ENCODE data around the gene AGL. TPM values are rescaled to one million over a fixed set of nuclear protein-coding genes. Genes with fewer than 3 reads are reported as not detected.
"Not testable (repeated sequence)": the region's sequence is repeated elsewhere in the genome, so short reads cannot be mapped to it uniquely, and the experiment has no call there.

Gene AGL
- total RNA-seq, 1 donor from 2014 or later = 49.6 TPM

DNA sequence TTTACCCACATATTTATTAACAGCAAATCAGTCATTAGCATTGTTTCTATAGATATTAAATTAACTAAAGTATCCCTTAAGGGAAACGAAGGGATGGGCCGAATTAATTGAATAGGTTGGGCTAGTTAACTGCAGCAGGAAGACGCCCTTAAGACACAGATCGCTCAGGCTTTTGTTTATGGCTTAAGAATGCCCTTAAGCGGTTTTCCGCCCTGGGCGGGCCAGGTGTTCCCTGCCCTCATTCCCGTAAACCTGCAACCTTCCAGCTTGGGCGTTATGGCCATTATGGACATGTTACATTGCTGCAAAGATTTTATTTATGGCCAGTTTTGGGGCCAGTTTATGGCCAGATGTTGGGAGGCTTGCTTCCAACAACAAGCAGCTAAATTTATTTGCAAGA is 5.0 kb upstream of the AGL start:
- ATAC-seq (ENCODE audit: poor library complexity); DNase-seq; intact Hi-C loops (cut with DNase I): not testable (repeated sequence)

DNA sequence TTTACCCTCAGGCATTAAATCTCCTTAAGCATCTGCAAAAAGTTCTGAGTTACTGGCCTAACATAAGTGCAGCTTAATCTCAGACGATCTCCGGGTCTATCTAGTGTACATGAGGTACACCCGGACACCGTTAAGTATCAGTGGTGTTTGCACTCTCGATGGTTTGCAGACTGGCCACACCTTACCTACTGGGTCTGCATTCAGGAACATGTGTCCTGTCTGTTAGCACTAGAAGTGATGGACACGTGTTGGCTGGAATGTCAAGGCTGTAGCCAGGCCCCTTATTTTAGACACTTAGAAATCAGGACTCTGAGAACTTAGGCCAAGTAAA is 783 bp upstream of the AGL start:
- no peak for DNase-seq
- peak; percentile 40 for ATAC-seq (ENCODE audit: poor library complexity)
- intact Hi-C loops (cut with DNase I) = no loop called here

GRCh38 chr1:99850459-99851291 is 514 bp downstream of the AGL start:
- intact Hi-C loops (cut with DNase I) = no loop called here
- ATAC-seq (ENCODE audit: poor library complexity) (peak; percentile 8), DNase-seq (no peak)

GRCh38 chr1:99851850-99852454 is 1.8 kb downstream of the AGL start:
- DNase-seq (no peak), ATAC-seq (ENCODE audit: poor library complexity) (no peak)
- intact Hi-C loops (cut with DNase I) = no loop called here

- intact Hi-C loops (cut with DNase I) = no loop called here
- DNase-seq = no peak
- no peak for ATAC-seq (ENCODE audit: poor library complexity)
These were observed 2.5 kb downstream of the AGL start for GRCh38 chr1:99852648-99853047.

DNA sequence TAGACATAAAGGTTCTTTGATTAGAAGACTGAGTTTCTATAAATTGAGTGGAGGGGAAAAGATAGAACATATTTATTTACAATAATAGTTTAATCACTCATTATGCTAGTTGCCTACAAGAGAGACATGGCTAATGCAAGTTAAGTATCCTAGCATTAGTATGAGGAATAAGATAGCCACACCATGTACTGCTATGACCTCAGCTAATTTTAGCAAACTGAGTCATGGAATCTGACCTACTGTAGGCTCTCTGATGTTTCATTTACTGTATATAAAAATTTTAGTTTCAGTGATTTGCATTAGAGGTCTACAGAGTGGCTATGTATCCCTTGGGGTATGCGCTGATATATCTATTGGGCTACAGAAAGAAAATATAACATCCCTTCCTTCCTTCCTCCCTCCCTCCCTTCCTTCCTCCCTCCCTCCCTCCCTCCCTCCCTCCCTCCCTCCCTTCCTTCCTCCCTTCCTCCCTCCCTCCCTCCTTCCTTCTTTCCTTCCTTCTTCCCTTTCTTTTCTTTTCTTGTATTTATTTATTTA is 5.8 kb downstream of the AGL start:
- DNase-seq = no peak
- peak; percentile 74 for ATAC-seq (ENCODE audit: poor library complexity)
- intact Hi-C loops (cut with DNase I) = no loop called here

DNA sequence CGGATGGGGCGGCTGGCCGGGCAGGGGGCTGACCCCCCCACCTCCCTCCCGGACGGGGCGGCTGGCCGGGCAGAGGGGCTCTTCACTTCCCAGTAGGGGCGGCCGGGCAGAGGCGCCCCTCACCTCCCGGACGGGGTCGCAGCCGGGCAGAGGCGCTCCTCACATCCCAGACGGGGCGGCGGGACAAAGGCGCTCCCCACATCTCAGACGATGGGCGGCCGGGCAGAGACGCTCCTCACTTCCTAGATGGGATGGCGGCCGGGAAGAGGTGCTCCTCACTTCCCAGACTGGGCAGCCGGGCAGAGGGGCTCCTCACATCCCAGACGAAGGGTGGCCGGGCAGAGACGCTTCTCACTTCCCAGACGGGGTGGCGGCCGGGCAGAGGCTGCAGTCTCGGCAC is 6.9 kb downstream of the AGL start:
- intact Hi-C loops (cut with DNase I); DNase-seq; ATAC-seq (ENCODE audit: poor library complexity): not testable (repeated sequence)

- intact Hi-C loops (cut with DNase I) = no loop called here
These were observed 8.1 kb downstream of the AGL start for GRCh38 chr1:99858286-99858685.

GRCh38 chr1:99858881-99859280 is 8.7 kb downstream of the AGL start:
- intact Hi-C loops (cut with DNase I) = no loop called here
- ATAC-seq (ENCODE audit: poor library complexity) (no peak), DNase-seq (no peak)

More at GRCh38 chr1:99858286-99858685, 8.1 kb downstream of the AGL start:
- ATAC-seq (ENCODE audit: poor library complexity) = no peak
- DNase-seq = no peak

- intact Hi-C loops (cut with DNase I) = no loop called here
- ATAC-seq (ENCODE audit: poor library complexity) (no peak), DNase-seq (no peak)
These were observed 10.5 kb downstream of the AGL start for GRCh38 chr1:99860703-99861102.

- DNase-seq (no peak), ATAC-seq (ENCODE audit: poor library complexity) (no peak)
- intact Hi-C loops (cut with DNase I) = no loop called here
These were observed 17.5 kb downstream of the AGL start for GRCh38 chr1:99867682-99868081.

GRCh38 chr1:99869304-99869703 is 19.1 kb downstream of the AGL start:
- no peak for ATAC-seq (ENCODE audit: poor library complexity)
- no peak for DNase-seq
- intact Hi-C loops (cut with DNase I) = no loop called here

DNA sequence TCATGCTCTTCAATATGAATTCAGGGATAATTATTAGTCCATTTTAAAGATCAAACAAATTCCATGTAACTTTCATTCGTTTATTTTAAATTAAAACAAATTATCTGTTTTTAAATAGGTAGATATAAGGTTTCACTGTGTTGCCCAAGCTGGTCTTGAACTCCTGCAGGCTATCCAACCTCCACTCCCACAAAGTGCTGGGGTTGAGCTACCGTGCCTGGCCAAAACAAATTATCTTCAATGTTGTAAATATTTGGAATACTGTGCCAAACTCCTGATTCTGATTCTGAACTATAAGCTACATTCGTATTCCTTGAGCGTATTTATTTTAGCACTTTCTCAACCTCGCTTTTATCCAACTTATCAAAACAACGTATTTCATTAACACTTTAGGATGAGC is 19.6 kb downstream of the AGL start:
- intact Hi-C loops (cut with DNase I) = no loop called here
- ATAC-seq (ENCODE audit: poor library complexity) (no peak), DNase-seq (no peak)

- ATAC-seq (ENCODE audit: poor library complexity) (no peak), DNase-seq (no peak)
- intact Hi-C loops (cut with DNase I) = no loop called here
These were observed 21.9 kb downstream of the AGL start for GRCh38 chr1:99872063-99872462.

GRCh38 chr1:99877568-99877967 is 27.4 kb downstream of the AGL start:
- ATAC-seq (ENCODE audit: poor library complexity) (no peak), DNase-seq (no peak)
- intact Hi-C loops (cut with DNase I) = no loop called here

DNA sequence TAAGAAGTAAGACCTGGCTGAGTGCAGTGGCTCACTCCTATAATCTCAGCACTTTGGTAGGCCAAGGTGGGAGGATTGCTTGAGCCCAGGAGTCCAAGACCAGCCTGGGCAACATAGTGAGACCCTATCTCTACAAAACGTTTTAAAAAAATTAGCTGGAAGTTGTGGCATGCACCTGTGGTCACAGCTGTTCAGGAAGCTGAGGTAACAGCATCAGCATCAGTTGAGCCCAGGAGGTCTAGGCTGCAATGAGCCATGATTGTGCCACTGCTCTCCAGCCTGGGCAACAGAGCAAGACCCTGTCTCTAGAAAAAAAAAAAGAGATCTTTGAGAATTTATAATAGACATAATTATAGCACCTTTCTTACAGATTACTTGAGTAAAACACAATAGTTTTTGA is 36.0 kb downstream of the AGL start:
- ATAC-seq (ENCODE audit: poor library complexity) (no peak), DNase-seq (no peak)
- intact Hi-C loops (cut with DNase I) = no loop called here

- intact Hi-C loops (cut with DNase I) = no loop called here
- DNase-seq = no peak
These were observed 36.7 kb downstream of the AGL start for GRCh38 chr1:99886841-99887240.

GRCh38 chr1:99887890-99888289 is 37.7 kb downstream of the AGL start:
- ATAC-seq (ENCODE audit: poor library complexity) (no peak), DNase-seq (no peak)
- intact Hi-C loops (cut with DNase I) = no loop called here

More at GRCh38 chr1:99886841-99887240, 36.7 kb downstream of the AGL start:
- ATAC-seq (ENCODE audit: poor library complexity) = no peak

DNA sequence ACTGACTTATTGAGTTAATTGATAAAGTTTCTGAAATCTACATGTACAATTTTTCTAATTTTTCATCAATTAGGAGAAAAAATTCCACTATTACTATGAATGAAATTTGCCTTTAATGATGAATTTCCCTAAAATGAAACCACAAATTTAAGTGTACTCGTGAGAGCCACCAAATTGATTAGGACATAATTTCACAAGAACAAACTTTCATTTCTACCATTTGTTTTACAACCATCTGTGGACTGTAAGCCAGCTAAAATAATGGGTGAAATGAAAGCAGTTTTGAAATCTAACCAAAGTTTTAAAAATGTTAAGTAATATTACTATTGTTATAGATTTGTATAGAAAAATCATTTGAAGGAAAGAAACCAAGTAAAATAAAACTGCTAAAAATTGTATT is 41.8 kb downstream of the AGL start:
- intact Hi-C loops (cut with DNase I) = no loop called here
- ATAC-seq (ENCODE audit: poor library complexity) (no peak), DNase-seq (no peak)

DNA sequence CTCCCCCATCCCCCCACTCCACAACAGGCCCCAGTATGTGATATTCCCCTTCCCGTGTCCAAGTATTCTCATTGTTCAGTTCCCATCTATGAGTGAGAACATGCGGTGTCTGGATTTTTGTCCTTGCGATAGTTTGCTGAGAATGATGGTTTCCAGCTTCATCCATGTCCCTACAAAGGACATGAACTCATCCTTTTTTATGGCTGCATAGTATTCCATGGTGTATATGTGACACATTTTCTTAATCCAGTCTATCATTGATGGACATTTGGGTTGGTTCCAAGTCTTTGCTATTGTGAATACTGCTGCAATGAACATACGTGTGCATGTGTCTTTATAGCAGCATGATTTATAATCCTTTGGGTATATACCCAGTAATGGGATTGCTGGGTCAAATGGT is 53.1 kb downstream of the AGL start:
- ATAC-seq (ENCODE audit: poor library complexity); DNase-seq; intact Hi-C loops (cut with DNase I): not testable (repeated sequence)
